ENCODE measurements around the gene KRT76. TPM values are rescaled to one million over a fixed set of nuclear protein-coding genes. Genes with fewer than 3 reads are reported as not detected.

Gene KRT76
- total and polyA plus RNA-seq, 10 of the 15 experiments (the other 5 are each of a cell fraction or from before 2014, with no cell fraction given), result not detected

DNA sequence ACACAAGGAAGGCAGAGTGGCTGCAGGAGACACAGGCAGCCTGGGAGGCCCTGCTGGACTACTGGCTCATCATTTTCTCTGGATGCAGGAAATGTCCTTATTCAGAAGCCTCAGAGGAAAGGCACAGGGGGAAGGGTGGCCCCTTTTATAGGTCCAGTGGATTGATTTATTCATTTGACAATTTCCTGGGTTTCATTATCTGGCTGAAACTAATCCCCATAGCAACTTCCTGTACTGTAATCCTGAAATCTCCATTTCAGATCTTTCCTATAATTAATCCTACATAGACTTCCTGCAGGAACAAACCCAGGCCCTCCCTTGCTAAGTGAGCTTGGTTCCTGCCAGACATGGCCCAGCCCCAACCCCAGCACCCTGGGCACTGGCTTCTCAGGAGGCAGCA is 23.0 kb downstream of the KRT76 start:
- TF ChIP-seq BHLHE40 (IDR thresholded peaks at IDR 0.05; ENCODE audit: borderline replicate concordance in 1 of 2, low read depth in 2 of 2, low read length in 1 of 2), result no peak
- no peak for TF ChIP-seq NFXL1 (IDR thresholded peaks at IDR 0.05; ENCODE audit: borderline replicate concordance)
- no peak for TF ChIP-seq POLR2AphosphoS2 (IDR thresholded peaks at IDR 0.05; ENCODE audit: low read depth, low read length)
- no peak overlapping the region for H3K27ac ChIP-seq (ENCODE audit: control insufficient read depth, insufficient read depth)
- DNase-seq (ENCODE audit: low read depth, low spot score), result no peak
- no peaks in the 10 kb centered on the region; a peak in 3 of 4 replicates for H3K27me3 ChIP-seq (replicated peaks in 1 of 2; ENCODE audit: control insufficient read depth in 2 of 2, insufficient read depth in 2 of 2, low read length in 1 of 2)
- RAD21 ChIA-PET (ENCODE audit: unreplicated experiment), result no interaction called here
- POLR2A ChIA-PET, result no interaction called here
- no peaks in the 10 kb centered on the region for H3K4me1 ChIP-seq (ENCODE audit: control insufficient read depth, insufficient read depth, low read length)
- SMC1A ChIA-PET (ENCODE audit: uncharacterized antibody, unreplicated experiment), result no interaction called here
- H3K4me2 ChIP-seq (ENCODE audit: control insufficient read depth, insufficient read depth), result no peak overlapping the region
- no peak for ATAC-seq
- H3K79me2 ChIP-seq (ENCODE audit: control insufficient read depth, insufficient read depth, low read length), result no peaks in the 10 kb centered on the region
- no peak for FAIRE-seq
- in situ Hi-C loops (cut with MboI) (no loop called here), intact Hi-C loops (cut with micrococcal nuclease; ENCODE audit: unreplicated experiment) (no loop called here)
- no peak overlapping the region for H3K4me3 ChIP-seq
- CTCF ChIA-PET, result no interaction called here
- no peak overlapping the region for H2AFZ ChIP-seq (ENCODE audit: control insufficient read depth, low read depth, low read length)
- no peaks in the 10 kb centered on the region for H3K36me3 ChIP-seq (ENCODE audit: control insufficient read depth in 2 of 2, insufficient read depth in 2 of 2, low read length in 1 of 2)
- no peaks in the 10 kb centered on the region for H3K9me3 ChIP-seq (replicated peaks; ENCODE audit: control insufficient read depth, insufficient read depth, low read length)
- no peak overlapping the region for H3K9ac ChIP-seq (ENCODE audit: control insufficient read depth, insufficient read depth, low read length)
- no peaks in the 10 kb centered on the region for H4K20me1 ChIP-seq (ENCODE audit: control insufficient read depth, insufficient read depth)
- BruUV-seq (replicated peaks), result no TSS peak

DNA sequence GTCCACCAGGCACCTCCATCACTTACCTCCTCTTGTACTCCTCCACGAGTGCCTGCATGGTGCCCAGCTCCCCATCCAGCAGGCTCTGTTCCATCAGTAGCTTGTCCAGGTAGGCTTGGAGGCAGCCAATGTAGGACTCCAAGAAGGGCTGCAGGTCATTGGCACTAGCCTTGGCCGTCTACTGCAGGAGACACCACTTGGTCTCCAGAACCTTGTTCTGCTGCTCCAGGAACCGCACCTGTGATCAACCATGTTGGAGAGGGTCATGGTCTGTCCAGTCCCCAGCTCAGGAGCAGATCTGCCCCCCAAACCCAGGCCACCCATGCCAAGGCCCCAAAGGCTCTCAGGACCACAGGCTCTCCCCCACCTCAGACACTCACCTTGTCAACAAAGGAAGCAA is 23.9 kb downstream of the KRT76 start:
- Histone ChIP-seq H3K27ac (ENCODE audit: control insufficient read depth, insufficient read depth) (no peak overlapping the region), H3K9ac (ENCODE audit: control insufficient read depth, insufficient read depth, low read length) (no peak overlapping the region), H3K27me3 (replicated peaks in 1 of 2; ENCODE audit: control insufficient read depth in 2 of 2, insufficient read depth in 2 of 2, low read length in 1 of 2) (no peaks in the 10 kb centered on the region; a peak in 3 of 4 replicates), H3K4me3 (no peak overlapping the region), H3K79me2 (ENCODE audit: control insufficient read depth, insufficient read depth, low read length) (no peaks in the 10 kb centered on the region), H2AFZ (ENCODE audit: control insufficient read depth, low read depth, low read length) (no peak overlapping the region), H3K4me1 (ENCODE audit: control insufficient read depth, insufficient read depth, low read length) (no peaks in the 10 kb centered on the region), H3K36me3 (ENCODE audit: control insufficient read depth in 2 of 2, insufficient read depth in 2 of 2, low read length in 1 of 2) (no peaks in the 10 kb centered on the region), H4K20me1 (ENCODE audit: control insufficient read depth, insufficient read depth) (no peaks in the 10 kb centered on the region), H3K9me3 (replicated peaks; ENCODE audit: control insufficient read depth, insufficient read depth, low read length) (no peaks in the 10 kb centered on the region), H3K4me2 (ENCODE audit: control insufficient read depth, insufficient read depth) (no peak overlapping the region)
- WGBS (ENCODE audit: insufficient coverage, insufficient replicate concordance, low lambda C conversion rate, missing lambda C conversion rate), result 0% methylated on average over 3 of the region's 3 CpGs
- ChIA-PET POLR2A (no interaction called here), CTCF (no interaction called here), RAD21 (ENCODE audit: unreplicated experiment) (no interaction called here), SMC1A (ENCODE audit: uncharacterized antibody, unreplicated experiment) (no interaction called here)
- in situ Hi-C loops (cut with MboI), result no loop called here
- intact Hi-C loops (cut with micrococcal nuclease; ENCODE audit: unreplicated experiment), result no loop called here
- no peak for ATAC-seq
- no peak for DNase-seq (ENCODE audit: low read depth, low spot score)
- FAIRE-seq, result no peak
- BruUV-seq (replicated peaks), result no TSS peak
- TF ChIP-seq TCF7 (IDR thresholded peaks at IDR 0.05; ENCODE audit: borderline replicate concordance), result no peak
- TF ChIP-seq, protein P1, sequence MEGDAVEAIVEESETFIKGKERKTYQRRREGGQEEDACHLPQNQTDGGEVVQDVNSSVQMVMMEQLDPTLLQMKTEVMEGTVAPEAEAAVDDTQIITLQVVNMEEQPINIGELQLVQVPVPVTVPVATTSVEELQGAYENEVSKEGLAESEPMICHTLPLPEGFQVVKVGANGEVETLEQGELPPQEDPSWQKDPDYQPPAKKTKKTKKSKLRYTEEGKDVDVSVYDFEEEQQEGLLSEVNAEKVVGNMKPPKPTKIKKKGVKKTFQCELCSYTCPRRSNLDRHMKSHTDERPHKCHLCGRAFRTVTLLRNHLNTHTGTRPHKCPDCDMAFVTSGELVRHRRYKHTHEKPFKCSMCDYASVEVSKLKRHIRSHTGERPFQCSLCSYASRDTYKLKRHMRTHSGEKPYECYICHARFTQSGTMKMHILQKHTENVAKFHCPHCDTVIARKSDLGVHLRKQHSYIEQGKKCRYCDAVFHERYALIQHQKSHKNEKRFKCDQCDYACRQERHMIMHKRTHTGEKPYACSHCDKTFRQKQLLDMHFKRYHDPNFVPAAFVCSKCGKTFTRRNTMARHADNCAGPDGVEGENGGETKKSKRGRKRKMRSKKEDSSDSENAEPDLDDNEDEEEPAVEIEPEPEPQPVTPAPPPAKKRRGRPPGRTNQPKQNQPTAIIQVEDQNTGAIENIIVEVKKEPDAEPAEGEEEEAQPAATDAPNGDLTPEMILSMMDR (IDR thresholded peaks at IDR 0.05 in 2 of 3, conservative IDR thresholded peaks at IDR 0.05 in 1 of 3; ENCODE audit: control insufficient read depth in 2 of 3, extremely low read depth in 1 of 3, insufficient read depth in 1 of 3, low read depth in 3 of 3, low read length in 3 of 3), result no peak
- TF ChIP-seq, protein P2, sequence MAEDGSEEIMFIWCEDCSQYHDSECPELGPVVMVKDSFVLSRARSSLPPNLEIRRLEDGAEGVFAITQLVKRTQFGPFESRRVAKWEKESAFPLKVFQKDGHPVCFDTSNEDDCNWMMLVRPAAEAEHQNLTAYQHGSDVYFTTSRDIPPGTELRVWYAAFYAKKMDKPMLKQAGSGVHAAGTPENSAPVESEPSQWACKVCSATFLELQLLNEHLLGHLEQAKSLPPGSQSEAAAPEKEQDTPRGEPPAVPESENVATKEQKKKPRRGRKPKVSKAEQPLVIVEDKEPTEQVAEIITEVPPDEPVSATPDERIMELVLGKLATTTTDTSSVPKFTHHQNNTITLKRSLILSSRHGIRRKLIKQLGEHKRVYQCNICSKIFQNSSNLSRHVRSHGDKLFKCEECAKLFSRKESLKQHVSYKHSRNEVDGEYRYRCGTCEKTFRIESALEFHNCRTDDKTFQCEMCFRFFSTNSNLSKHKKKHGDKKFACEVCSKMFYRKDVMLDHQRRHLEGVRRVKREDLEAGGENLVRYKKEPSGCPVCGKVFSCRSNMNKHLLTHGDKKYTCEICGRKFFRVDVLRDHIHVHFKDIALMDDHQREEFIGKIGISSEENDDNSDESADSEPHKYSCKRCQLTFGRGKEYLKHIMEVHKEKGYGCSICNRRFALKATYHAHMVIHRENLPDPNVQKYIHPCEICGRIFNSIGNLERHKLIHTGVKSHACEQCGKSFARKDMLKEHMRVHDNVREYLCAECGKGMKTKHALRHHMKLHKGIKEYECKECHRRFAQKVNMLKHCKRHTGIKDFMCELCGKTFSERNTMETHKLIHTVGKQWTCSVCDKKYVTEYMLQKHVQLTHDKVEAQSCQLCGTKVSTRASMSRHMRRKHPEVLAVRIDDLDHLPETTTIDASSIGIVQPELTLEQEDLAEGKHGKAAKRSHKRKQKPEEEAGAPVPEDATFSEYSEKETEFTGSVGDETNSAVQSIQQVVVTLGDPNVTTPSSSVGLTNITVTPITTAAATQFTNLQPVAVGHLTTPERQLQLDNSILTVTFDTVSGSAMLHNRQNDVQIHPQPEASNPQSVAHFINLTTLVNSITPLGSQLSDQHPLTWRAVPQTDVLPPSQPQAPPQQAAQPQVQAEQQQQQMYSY (CRISPR knock-in tag; IDR thresholded peaks at IDR 0.05), result no peak
- TF ChIP-seq IKZF1 (conservative IDR thresholded peaks at IDR 0.05), result no peak
- TF ChIP-seq, protein P3, sequence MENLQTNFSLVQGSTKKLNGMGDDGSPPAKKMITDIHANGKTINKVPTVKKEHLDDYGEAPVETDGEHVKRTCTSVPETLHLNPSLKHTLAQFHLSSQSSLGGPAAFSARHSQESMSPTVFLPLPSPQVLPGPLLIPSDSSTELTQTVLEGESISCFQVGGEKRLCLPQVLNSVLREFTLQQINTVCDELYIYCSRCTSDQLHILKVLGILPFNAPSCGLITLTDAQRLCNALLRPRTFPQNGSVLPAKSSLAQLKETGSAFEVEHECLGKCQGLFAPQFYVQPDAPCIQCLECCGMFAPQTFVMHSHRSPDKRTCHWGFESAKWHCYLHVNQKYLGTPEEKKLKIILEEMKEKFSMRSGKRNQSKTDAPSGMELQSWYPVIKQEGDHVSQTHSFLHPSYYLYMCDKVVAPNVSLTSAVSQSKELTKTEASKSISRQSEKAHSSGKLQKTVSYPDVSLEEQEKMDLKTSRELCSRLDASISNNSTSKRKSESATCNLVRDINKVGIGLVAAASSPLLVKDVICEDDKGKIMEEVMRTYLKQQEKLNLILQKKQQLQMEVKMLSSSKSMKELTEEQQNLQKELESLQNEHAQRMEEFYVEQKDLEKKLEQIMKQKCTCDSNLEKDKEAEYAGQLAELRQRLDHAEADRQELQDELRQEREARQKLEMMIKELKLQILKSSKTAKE (IDR thresholded peaks at IDR 0.05; ENCODE audit: low read depth, poor library complexity, severe bottlenecking), result no peak
- TF ChIP-seq NFYA (IDR thresholded peaks at IDR 0.05; ENCODE audit: borderline replicate concordance, low read depth, low read length), result no peak

Measured in GM12878 (cell line).